IMR-90 (cell line): ENCODE data around the gene YBEY. TPM values are rescaled to one million over a fixed set of nuclear protein-coding genes. Genes with fewer than 3 reads are reported as not detected.

Source experiments
- ATAC-seq: fragments of 200-7000 bp; cut with Tn5 transposase; 2 replicates; pipeline ENCODE4 v1.9.1; 2020; ENCODE audit warnings: low read depth, mild to moderate bottlenecking, moderate library complexity
- BruUV-seq: library from RNA; stranded (reverse); fragments of 400-500 nt; replicated peaks from 2 replicates; lab custom pipeline; 2021; lab: Mats Ljungman, UMichigan
- CTCF ChIA-PET: fragments of 300-600 bp; formaldehyde crosslinking; extraction: SDS; loops from one replicate; lab custom pipeline; 2021; ENCODE audit warnings: antibody characterized with exemption; lab: Yijun Ruan, JAX
- POLR2A ChIA-PET: fragments of 300-600 bp; sonication (Branson Sonifier 250); formaldehyde crosslinking; loops from one replicate; lab custom pipeline; 2022; ENCODE audit warnings: antibody characterized with exemption; ENCODE audit not compliant: unreplicated experiment; lab: Charles Lee
- DNase-seq: peaks from one replicate; pipeline ENCODE4 v3.0.0; 2013
- H2AFZ ChIP-seq: replicated peaks from 2 replicates; pipeline ENCODE3; 2013; ENCODE audit warnings: low read length, mild to moderate bottlenecking; ENCODE audit not compliant: poor library complexity
- H2AK5ac ChIP-seq: 2 replicates; pipeline ENCODE4 v1.6.1; 2013; ENCODE audit warnings: low read depth, low read length, inconsistent platforms
- H2AK9ac ChIP-seq: replicated peaks from 2 replicates; pipeline ENCODE3; 2013; ENCODE audit warnings: mild to moderate bottlenecking, low read depth, low read length, moderate library complexity; ENCODE audit not compliant: poor library complexity
- H2BK120ac ChIP-seq: 2 replicates; pipeline ENCODE4 v1.6.1; 2013; ENCODE audit warnings: low read depth, low read length, inconsistent platforms
- H2BK15ac ChIP-seq: 3 replicates; pipeline ENCODE4 v1.6.1; 2013; ENCODE audit warnings: low read depth, low read length, inconsistent platforms
- H2BK20ac ChIP-seq: 2 replicates; pipeline ENCODE4 v1.6.1; 2013; ENCODE audit warnings: low read depth, mild to moderate bottlenecking, inconsistent platforms, low read length, moderate library complexity
- H2BK5ac ChIP-seq: 2 replicates; pipeline ENCODE4 v1.6.1; 2013; ENCODE audit warnings: mild to moderate bottlenecking, low read depth, low read length, inconsistent platforms; ENCODE audit not compliant: poor library complexity, severe bottlenecking
- H3K14ac ChIP-seq: replicated peaks from 2 replicates; pipeline ENCODE4 v1.6.1; 2013; ENCODE audit warnings: low read depth, low read length, inconsistent platforms
- H3K18ac ChIP-seq: 2 replicates; pipeline ENCODE4 v1.6.1; 2013; ENCODE audit warnings: low read depth, low read length, control low read depth
- H3K23ac ChIP-seq: 2 replicates; pipeline ENCODE4 v1.6.1; 2013; ENCODE audit warnings: low read depth, low read length, inconsistent platforms
- H3K27ac ChIP-seq: 2 replicates; pipeline ENCODE4 v1.5.1; 2013; ENCODE audit warnings: mild to moderate bottlenecking, control low read depth, low read length; ENCODE audit not compliant: insufficient read depth
- H3K27me3 ChIP-seq: 2 replicates; pipeline ENCODE4 v1.6.1; 2013; ENCODE audit warnings: low read length; ENCODE audit not compliant: control insufficient read depth, insufficient read depth
- H3K36me3 ChIP-seq: 2 replicates; pipeline ENCODE4 v1.6.1; 2013; ENCODE audit warnings: low read length, mixed read lengths; ENCODE audit not compliant: control insufficient read depth, insufficient read depth
- H3K4ac ChIP-seq: 2 replicates; pipeline ENCODE4 v1.6.1; 2013; ENCODE audit warnings: low read depth, low read length, inconsistent platforms
- H3K4me1 ChIP-seq: 2 replicates; pipeline ENCODE4 v1.6.1; 2013; ENCODE audit warnings: low read length, mixed read lengths; ENCODE audit not compliant: control insufficient read depth, insufficient read depth
- H3K4me2 ChIP-seq: 2 replicates; pipeline ENCODE4 v1.6.1; 2013; ENCODE audit warnings: low read depth, mild to moderate bottlenecking, control low read depth, low read length, moderate library complexity
- H3K4me3 ChIP-seq: 2 replicates; pipeline ENCODE4 v1.5.1; 2013; ENCODE audit warnings: low read depth, mild to moderate bottlenecking, control low read depth, low read length, moderate library complexity; ENCODE audit not compliant: insufficient read depth
- H3K56ac ChIP-seq: 2 replicates; pipeline ENCODE4 v1.6.1; 2013; ENCODE audit warnings: low read length, inconsistent platforms; ENCODE audit not compliant: insufficient read depth; ENCODE audit errors: extremely low read depth
- H3K79me1 ChIP-seq, 2 experiments: 2 replicates each; pipeline ENCODE4 v1.6.1; 2013; ENCODE audit warnings: low read length in 2 of 2, inconsistent platforms in 1 of 2, low read depth in 1 of 2
- H3K9ac ChIP-seq: 2 replicates; pipeline ENCODE4 v1.6.1; 2013; ENCODE audit warnings: low read depth, low read length, control low read depth
- H3K9me1 ChIP-seq: 2 replicates; pipeline ENCODE4 v1.6.1; 2013; ENCODE audit warnings: low read length, inconsistent platforms; ENCODE audit not compliant: insufficient read depth
- H3K9me3 ChIP-seq: 2 replicates; pipeline ENCODE4 v1.6.1; 2013; ENCODE audit warnings: low read length; ENCODE audit not compliant: control insufficient read depth, insufficient read depth
- H4K20me1 ChIP-seq: 2 replicates; pipeline ENCODE4 v1.6.1; 2013; ENCODE audit warnings: low read length, inconsistent platforms; ENCODE audit not compliant: insufficient read depth
- H4K5ac ChIP-seq: 2 replicates; pipeline ENCODE4 v1.6.1; 2013; ENCODE audit warnings: mild to moderate bottlenecking, low read depth, low read length, control low read depth
- H4K8ac ChIP-seq, 2 experiments: 2 replicates each; pipeline ENCODE4 v1.6.1; 2013; ENCODE audit warnings: low read depth in 2 of 2, low read length in 2 of 2, control low read depth in 1 of 2, inconsistent platforms in 1 of 2
- H4K91ac ChIP-seq: 2 replicates; pipeline ENCODE4 v1.6.1; 2013; ENCODE audit warnings: low read depth, low read length, inconsistent platforms; ENCODE audit not compliant: insufficient read depth
- CEBPB ChIP-seq: IDR thresholded peaks from 2 replicates; pipeline ENCODE4 v1.6.1; 2012; ENCODE audit warnings: low read depth, low read length, improper control_type of control experiment
- CHD1 ChIP-seq: IDR thresholded peaks from 2 replicates; pipeline ENCODE4 v1.6.1; 2012; ENCODE audit warnings: low read depth, low read length, improper control_type of control experiment
- FOS ChIP-seq: fragments of 150-350 bp; IDR thresholded peaks from 2 replicates; pipeline ENCODE4 v1.6.1; 2016; ENCODE audit warnings: low read depth, low read length
- WGBS, 2 experiments: methylation state at CpG; one replicate each; pipeline versions ENCODE4 v1.1.5 to v1.1.7; 2013; ENCODE audit warnings: missing lambda C conversion rate in 2 of 2; ENCODE audit not compliant: insufficient read length in 1 of 2; ENCODE audit errors: extremely low coverage in 2 of 2; 5-methylcytosine and 5-hydroxymethylcytosine counted together
- dilution Hi-C: fragments of 300-500 bp; cut with HindIII; formaldehyde crosslinking; loops from one replicate; pipeline ENCODE4 v1.14.3; 2018; ENCODE audit warnings: low sequenced_read_pairs; ENCODE audit not compliant: unreplicated experiment
- in situ Hi-C: fragments of 300-500 bp; cut with MboI; formaldehyde crosslinking; loops from 3 replicates; pipeline ENCODE4 v1.14.3; 2019; ENCODE audit warnings: low sequenced_read_pairs, inconsistent platforms, mixed read lengths
- intact Hi-C: fragments of 100-400 bp; cut with micrococcal nuclease; formaldehyde crosslinking; loops from 2 replicates; pipeline ENCODE4 v1.10.0; 2022
- polyA plus RNA-seq, 3 experiments: library from polyadenylated mRNA; depleted of rRNA; stranded (reverse); fragments of >200 nt; gene quantifications; 2 replicates each; pipeline ENCODE4 v1.2.3, GENCODE V29; 2012; ENCODE audit warnings: low replicate concordance in 1 of 3
- total RNA-seq: library from RNA; depleted of rRNA; stranded (reverse); fragments of >200 nt; gene quantifications from 2 replicates; pipeline ENCODE4 v1.2.3, GENCODE V29; 2012

Gene YBEY
- total and polyA plus RNA-seq, 2 of the 4 experiments (the other 2 are of a cell fraction) = 5.9 to 26.2 TPM

DNA sequence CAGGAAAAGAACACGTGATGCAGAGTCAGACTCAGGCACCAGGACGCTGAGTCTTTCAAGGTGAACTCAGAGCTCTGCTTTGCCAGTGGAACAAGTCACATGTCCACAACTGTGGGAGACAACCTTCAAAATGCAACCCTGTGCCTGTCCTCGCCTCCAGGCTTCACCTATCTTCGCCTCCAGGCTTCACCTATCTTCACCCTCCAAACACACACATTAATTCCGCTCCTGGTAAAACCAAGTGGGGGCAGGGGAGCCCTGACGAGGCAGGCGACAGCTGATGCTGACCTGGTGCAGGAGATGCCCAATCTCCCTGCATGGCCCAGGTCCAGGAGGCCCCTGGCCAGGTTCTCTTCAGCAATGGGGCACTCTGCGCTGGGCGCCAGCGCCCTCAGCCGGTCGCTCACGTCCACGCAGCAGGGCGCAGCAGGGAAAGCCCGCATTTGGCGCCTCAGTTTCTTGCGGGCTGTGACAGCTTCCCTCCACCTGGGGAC, 29.6 kb upstream of the YBEY start:
- 91% methylated on average over 8 of the region's 18 CpGs; no CpG with 5 or more reads in 1 of the 2 experiments for WGBS, 2 experiments
- Histone ChIP-seq H2AK5ac (no peak overlapping the region), H2AK9ac (no peak overlapping the region), H4K91ac (no peak overlapping the region), H3K9me1 (no peaks in the 10 kb centered on the region), H3K27ac (no peak overlapping the region), H2AFZ (no peak overlapping the region), H2BK20ac (no peak overlapping the region), H2BK15ac (no peak overlapping the region), H3K4me2 (no peak overlapping the region), H3K27me3 (no peaks in the 10 kb centered on the region), H3K36me3 (peaks cover 68% of the 10 kb centered on the region), H2BK5ac (no peak overlapping the region), H3K4me3 (no peak overlapping the region), H3K79me1 (peaks cover 10 to 27% of the 10 kb centered on the region in 2 experiments; a peak in 3 of 4 replicates), H2BK120ac (no peak overlapping the region), H3K4me1 (no peaks in the 10 kb centered on the region), H3K9ac (no peak overlapping the region), H3K4ac (no peak overlapping the region), H3K9me3 (no peaks in the 10 kb centered on the region), H3K14ac (no peak overlapping the region), H4K5ac (no peak overlapping the region), H3K56ac (no peak overlapping the region), H3K23ac (no peak overlapping the region), H3K18ac (no peak overlapping the region), H4K20me1 (no peaks in the 10 kb centered on the region; the same call in none of the 2 replicates), H4K8ac (no peak overlapping the region)
- intact Hi-C loops = no loop called here
- DNase-seq (no peak), ATAC-seq (no peak)
- ChIA-PET CTCF (interaction anchor here (0.6 kb wide), 1 partner anchor 103 kb away, joined by 3 read pairs; no protein-coding TSS in a partner anchor), POLR2A (no interaction called here)
- no TSS peak for BruUV-seq
- in situ Hi-C loops = no loop called here
- dilution Hi-C loops = no loop called here
- no peak for TF ChIP-seq CHD1
- no peak for TF ChIP-seq FOS
- TF ChIP-seq CEBPB = no peak
